ENCODE results near the gene PPARG.

DNA sequence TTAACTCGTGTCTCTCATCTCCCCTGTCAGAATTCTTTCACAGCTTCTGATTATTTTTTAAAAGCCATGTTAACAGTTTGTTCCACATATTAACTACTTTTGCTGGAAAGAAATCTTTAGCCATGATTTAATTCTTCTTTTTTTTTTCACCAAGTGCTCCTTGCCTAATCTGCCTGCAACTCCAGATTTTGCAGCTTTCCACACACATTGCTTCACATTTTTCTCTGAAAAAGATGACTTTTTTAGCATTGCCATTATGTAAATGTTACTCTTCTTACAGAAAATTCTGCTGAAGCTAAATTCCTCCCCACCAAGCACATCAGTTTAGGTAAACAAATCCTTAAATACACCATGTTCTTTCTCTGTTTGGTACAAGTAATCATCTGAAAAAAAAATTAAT is 23.4 kb upstream of the PPARG start:
- TF ChIP-seq, protein P1, sequence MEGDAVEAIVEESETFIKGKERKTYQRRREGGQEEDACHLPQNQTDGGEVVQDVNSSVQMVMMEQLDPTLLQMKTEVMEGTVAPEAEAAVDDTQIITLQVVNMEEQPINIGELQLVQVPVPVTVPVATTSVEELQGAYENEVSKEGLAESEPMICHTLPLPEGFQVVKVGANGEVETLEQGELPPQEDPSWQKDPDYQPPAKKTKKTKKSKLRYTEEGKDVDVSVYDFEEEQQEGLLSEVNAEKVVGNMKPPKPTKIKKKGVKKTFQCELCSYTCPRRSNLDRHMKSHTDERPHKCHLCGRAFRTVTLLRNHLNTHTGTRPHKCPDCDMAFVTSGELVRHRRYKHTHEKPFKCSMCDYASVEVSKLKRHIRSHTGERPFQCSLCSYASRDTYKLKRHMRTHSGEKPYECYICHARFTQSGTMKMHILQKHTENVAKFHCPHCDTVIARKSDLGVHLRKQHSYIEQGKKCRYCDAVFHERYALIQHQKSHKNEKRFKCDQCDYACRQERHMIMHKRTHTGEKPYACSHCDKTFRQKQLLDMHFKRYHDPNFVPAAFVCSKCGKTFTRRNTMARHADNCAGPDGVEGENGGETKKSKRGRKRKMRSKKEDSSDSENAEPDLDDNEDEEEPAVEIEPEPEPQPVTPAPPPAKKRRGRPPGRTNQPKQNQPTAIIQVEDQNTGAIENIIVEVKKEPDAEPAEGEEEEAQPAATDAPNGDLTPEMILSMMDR (conservative IDR thresholded peaks at IDR 0.05; ENCODE audit: low read depth in 2 of 2) = no peak
- TF ChIP-seq, protein P2, sequence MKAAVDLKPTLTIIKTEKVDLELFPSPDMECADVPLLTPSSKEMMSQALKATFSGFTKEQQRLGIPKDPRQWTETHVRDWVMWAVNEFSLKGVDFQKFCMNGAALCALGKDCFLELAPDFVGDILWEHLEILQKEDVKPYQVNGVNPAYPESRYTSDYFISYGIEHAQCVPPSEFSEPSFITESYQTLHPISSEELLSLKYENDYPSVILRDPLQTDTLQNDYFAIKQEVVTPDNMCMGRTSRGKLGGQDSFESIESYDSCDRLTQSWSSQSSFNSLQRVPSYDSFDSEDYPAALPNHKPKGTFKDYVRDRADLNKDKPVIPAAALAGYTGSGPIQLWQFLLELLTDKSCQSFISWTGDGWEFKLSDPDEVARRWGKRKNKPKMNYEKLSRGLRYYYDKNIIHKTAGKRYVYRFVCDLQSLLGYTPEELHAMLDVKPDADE (IDR thresholded peaks at IDR 0.05) = no peak
- TF ChIP-seq EZH2phosphoT487 (IDR thresholded peaks at IDR 0.05; ENCODE audit: unreplicated experiment) (no peak), EZH2 (IDR thresholded peaks at IDR 0.05; ENCODE audit: low read depth, unreplicated experiment) (no peak), CREB1 (CRISPR knock-in tag; IDR thresholded peaks at IDR 0.05; ENCODE audit: low read depth) (no peak), JUNB (IDR thresholded peaks at IDR 0.05; ENCODE audit: unreplicated experiment) (no peak), POLR2AphosphoS5 (IDR thresholded peaks at IDR 0.05; ENCODE audit: low read depth) (no peak), REST (IDR thresholded peaks at IDR 0.05; ENCODE audit: unreplicated experiment) (no peak), ZNF114 (CRISPR knock-in tag; IDR thresholded peaks at IDR 0.05) (no peak), NANOG (IDR thresholded peaks at IDR 0.05; ENCODE audit: borderline replicate concordance) (no peak), STAT1 (IDR thresholded peaks at IDR 0.05; ENCODE audit: unreplicated experiment) (no peak)
- TF ChIP-seq, protein P3, sequence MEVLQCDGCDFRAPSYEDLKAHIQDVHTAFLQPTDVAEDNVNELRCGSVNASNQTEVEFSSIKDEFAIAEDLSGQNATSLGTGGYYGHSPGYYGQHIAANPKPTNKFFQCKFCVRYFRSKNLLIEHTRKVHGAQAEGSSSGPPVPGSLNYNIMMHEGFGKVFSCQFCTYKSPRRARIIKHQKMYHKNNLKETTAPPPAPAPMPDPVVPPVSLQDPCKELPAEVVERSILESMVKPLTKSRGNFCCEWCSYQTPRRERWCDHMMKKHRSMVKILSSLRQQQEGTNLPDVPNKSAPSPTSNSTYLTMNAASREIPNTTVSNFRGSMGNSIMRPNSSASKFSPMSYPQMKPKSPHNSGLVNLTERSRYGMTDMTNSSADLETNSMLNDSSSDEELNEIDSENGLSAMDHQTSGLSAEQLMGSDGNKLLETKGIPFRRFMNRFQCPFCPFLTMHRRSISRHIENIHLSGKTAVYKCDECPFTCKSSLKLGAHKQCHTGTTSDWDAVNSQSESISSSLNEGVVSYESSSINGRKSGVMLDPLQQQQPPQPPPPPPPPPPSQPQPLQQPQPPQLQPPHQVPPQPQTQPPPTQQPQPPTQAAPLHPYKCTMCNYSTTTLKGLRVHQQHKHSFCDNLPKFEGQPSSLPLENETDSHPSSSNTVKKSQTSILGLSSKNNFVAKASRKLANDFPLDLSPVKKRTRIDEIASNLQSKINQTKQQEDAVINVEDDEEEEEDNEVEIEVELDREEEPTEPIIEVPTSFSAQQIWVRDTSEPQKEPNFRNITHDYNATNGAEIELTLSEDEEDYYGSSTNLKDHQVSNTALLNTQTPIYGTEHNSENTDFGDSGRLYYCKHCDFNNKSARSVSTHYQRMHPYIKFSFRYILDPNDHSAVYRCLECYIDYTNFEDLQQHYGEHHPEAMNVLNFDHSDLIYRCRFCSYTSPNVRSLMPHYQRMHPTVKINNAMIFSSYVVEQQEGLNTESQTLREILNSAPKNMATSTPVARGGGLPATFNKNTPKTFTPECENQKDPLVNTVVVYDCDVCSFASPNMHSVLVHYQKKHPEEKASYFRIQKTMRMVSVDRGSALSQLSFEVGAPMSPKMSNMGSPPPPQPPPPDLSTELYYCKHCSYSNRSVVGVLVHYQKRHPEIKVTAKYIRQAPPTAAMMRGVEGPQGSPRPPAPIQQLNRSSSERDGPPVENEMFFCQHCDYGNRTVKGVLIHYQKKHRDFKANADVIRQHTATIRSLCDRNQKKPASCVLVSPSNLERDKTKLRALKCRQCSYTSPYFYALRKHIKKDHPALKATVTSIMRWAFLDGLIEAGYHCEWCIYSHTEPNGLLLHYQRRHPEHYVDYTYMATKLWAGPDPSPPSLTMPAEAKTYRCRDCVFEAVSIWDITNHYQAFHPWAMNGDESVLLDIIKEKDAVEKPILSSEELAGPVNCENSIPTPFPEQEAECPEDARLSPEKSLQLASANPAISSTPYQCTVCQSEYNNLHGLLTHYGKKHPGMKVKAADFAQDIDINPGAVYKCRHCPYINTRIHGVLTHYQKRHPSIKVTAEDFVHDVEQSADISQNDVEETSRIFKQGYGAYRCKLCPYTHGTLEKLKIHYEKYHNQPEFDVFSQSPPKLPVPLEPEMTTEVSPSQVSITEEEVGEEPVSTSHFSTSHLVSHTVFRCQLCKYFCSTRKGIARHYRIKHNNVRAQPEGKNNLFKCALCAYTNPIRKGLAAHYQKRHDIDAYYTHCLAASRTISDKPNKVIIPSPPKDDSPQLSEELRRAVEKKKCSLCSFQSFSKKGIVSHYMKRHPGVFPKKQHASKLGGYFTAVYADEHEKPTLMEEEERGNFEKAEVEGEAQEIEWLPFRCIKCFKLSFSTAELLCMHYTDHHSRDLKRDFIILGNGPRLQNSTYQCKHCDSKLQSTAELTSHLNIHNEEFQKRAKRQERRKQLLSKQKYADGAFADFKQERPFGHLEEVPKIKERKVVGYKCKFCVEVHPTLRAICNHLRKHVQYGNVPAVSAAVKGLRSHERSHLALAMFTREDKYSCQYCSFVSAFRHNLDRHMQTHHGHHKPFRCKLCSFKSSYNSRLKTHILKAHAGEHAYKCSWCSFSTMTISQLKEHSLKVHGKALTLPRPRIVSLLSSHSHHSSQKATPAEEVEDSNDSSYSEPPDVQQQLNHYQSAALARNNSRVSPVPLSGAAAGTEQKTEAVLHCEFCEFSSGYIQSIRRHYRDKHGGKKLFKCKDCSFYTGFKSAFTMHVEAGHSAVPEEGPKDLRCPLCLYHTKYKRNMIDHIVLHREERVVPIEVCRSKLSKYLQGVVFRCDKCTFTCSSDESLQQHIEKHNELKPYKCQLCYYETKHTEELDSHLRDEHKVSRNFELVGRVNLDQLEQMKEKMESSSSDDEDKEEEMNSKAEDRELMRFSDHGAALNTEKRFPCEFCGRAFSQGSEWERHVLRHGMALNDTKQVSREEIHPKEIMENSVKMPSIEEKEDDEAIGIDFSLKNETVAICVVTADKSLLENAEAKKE (CRISPR knock-in tag; IDR thresholded peaks at IDR 0.05) = no peak
